ENCODE results near the gene ZBTB8B.

ZBTB8B gene

DNA sequence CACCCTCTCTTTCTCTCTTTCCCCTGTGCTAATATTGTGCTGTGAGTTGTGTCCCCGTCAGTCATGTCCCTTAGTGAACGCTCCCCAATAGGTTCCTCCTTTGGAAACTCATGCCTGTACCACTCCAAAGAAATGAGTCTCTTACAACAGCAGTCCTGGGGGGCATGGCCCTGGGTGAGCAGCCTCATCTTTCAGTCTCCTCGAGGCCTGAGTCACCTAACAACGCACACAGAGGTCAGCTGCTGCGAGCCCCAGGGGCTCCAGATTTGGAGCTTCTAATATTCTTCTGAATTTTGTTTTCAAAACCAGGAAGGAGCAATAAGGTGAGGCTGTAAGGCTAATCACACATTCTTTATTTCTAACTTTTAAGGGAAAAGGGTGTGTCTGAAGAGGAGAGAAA, 43.9 kb downstream of the ZBTB8B start:
- no peak for DNase-seq

DNA sequence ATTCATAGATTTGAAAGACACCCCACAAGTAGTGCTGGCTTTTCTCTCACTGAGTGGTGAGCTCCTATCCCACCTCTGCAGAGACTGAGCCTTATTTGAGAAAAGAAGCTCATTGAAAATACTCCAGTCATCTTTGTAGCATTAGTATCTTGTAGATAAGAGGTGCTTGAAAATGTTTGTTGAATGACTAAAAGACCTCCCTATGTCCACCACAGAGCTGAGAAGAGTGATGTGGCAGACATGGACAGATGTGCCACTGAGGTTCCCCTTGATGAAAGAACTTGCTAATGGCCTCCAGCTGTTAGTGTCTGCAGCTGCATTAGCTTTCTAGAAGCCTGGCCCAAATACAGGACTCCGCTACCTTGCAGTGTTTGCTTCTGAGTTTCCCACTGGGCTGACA, 45.1 kb downstream of the ZBTB8B start:
- no peak for DNase-seq
